NCI-H2196 (cell line): ENCODE measurements around the gene PNPLA8.
"Not testable (repeated sequence)": the region's sequence is repeated elsewhere in the genome, so short reads cannot be mapped to it uniquely, and the experiment has no call there.

Experiments
- DNase-seq: peaks from one replicate; lab custom pipeline; 2025; ENCODE audit not compliant: unreplicated experiment; lab: John Stamatoyannopoulos, UW

The PNPLA8 gene

DNA sequence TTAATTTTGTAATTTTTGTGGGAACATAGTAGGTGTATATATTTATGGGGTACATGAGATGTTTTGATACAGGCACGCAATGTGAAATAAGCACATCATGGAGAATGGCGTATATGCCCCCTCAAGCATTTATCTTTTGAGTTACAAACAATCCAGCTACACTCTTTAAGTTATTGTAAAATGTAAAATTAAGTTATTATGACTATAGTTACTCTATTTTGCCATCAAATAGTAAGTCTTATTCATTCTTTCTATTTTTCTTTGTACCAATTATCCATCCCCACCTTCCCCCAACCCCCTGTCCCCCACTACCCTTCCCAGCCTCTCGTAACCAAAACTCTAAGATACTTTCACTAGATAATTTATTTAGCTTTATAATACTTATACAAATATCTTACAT, 7.8 kb upstream of the PNPLA8 start:
- no peak for DNase-seq

DNA sequence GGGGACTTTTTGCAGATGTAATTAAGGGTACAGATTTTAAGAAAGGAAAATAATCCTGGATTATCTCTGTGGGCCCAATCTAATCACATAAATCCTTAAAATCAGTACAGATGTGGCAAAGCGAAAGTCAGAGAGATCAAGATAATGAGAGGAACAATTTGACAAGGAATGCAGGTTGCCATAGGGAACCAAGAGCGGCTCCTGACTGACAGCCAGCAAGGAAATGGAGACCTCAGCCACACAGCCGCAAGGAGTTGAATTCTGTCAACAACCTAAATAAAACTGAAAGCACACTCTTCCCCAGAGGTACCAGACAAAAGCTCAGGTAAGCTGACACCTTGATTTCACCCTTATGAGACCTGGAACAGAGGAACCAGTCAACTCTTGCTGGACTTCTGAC, 3.4 kb upstream of the PNPLA8 start:
- peak; percentile 66 for DNase-seq

DNA sequence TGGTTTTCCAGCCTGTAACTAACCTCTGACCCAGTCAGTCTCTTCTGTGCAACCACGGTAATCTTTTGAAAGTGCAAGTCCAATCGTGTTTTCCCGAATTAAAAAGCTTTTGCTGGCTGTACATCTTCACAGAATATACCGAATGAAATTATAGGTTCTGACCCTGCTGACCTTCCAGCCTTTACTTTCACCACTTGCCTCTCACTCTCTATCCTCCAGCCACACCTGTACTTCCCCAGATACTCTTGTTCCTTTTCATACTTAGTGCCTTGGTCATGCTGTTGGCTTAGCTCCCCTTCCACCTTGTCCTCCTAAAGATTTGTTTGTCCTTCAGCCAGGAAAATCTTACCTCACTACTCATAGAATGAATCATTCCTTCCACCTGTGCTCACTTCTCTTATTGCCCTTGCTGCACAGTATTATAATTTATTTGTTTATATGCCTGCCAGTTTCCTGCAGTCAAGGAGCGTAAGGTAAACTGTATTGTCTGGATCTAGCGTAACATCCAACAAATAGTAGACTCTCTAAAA, 2.3 kb upstream of the PNPLA8 start:
- peak; percentile 47 for DNase-seq

DNA sequence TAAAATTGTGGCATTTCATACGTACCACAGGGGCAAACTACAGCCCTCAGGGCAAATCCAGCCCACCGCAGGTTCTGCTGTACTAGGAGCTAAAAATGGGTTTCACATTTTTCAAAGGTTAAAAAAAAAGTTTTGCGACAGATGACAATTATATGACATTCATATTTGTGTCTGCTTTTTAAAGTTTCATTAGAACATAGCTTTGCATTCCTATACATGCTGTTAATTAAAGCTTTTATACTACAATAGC, 758 bp upstream of the PNPLA8 start:
- DNase-seq, result no peak

DNA sequence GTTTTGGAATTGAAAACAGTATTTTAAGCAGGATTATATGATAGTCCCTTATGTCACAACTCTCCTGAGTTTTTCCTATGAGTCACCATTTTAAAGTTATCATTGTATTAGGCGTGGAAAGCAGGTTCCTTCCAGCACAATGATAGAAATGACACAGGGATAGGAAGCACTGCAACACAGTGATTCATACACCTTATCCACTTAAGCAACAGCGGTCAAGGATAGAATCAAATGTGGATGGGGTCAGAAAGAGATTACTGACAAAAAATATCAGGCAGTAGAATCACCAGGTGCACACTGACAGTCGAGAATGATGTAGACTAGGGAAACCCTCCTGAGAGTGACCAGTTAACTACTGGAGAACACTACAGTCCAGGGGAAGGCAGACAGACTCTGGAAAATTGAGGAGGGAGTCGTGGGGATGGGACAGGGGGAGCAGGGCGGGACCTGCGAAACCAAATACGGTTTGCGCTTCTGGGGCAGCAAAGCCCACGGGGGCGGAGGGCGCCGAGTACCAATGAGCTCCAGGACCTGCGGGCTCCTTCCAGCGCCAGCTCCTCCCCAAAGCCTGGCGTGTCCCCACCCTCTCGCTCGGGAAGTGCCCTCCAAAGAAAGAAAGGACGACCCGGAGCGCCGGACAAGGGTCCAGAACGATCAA, 479 bp downstream of the PNPLA8 start:
- no peak for DNase-seq

DNA sequence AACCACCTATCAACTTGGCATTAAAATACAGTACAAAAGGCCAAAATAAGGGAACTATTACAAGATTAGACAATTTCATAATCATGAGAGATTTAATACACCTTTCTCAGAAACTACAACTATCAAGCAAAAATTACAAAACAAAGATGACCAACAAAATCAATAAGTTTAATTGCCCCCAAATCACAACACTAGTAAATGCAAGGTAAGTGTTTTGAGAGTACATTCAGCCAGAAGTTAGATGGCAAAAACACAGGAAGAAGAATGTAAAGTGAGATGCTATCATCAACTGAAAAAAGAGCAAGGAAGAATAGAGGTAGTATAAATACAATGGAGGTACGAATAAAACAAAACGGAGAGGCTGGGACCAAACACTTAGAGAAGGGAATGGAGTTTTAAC, 3.2 kb downstream of the PNPLA8 start:
- DNase-seq, result no peak

DNA sequence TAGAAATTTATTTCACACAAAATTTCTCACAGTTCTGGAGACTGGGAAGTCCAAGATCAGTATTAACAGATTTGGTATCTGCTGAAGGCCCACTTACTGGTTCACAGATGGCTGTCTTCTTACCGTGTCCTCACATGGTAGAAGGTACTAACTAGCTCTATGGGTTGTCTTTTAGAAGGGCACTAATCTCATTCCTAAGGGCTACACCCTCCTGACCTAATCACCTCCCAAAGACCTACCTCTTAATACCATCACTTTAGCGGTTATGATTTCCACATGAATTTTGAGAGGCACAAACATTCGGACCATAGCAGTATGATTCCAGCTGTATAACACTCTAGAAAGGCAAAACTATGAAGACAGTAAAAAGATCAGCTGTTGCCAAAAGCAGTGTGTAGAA, 8.0 kb downstream of the PNPLA8 start:
- DNase-seq, result no peak

DNA sequence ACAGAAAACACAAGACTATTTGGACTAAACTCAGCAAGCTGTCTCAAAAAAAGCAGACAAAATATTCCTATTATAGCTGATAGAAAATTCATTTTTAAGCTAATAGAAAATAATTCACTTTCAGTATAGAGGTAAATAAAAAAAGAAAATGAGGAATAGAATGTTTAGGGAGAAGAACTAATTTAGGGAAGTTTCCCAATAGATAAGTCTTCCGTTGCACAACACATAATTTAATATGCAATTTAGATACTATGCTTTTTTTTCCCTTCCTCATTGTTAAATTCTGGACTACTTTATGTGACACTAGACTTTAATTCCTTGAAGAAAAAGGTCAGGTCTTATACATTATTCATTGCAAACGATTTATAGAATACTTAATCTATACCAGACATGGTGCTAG, 10.3 kb downstream of the PNPLA8 start:
- DNase-seq, result no peak

DNA sequence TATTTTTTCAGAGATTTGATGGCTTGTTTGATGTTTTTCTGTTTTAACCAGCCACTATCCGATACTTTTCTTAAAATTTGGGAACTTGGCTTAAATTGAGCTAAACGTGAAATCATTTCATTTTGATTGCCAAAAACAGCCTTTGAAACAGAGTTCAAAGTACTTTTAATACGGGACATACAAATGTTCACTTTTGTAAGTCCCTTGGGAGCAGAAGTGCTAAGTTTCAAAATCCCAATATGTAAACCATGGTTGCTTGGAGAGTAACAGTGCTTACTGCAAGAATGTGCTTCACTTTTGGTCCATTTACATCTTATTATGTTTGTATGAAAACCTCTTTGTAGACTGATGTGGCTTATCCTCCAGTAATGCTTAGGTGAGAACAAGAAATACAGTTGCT, 10.9 kb downstream of the PNPLA8 start:
- DNase-seq, result no peak

DNA sequence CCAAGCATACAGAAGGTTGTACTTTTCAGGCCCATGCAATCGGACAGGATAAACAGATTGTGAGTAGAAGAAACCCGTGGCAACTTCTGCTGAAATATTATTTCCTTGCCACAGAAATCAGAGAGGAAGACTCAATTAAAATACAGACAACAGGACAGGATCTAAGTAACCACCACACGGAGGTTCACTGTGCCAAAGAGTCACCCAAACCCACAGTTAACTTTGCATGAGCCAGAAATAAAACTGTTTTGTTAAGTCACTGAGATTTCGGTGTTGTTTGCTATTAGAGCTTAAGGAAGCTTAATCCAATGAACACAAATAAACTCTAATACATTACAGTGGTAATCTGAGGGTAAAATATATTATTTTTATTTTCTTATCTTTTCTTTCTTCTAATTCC, 14.0 kb downstream of the PNPLA8 start:
- no peak for DNase-seq

DNA sequence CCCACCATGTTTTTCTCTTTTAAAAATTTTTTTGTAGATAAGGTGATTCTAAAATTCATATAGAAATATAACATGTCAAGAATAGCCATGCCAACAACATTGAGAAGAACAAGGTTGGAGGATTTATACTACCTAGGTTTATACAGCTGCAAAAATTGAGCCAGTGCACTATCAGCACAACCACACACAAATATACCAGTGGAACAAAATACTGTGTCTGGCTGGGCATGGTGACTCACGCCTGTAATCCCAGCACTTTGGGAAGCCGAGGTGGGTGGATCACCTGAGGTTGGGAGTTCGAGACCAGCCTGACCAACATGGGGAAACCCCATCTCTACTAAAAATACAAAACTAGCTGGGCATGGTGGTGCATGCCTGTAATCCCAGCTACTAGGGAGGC, 21.4 kb downstream of the PNPLA8 start:
- not testable (repeated sequence) for DNase-seq

DNA sequence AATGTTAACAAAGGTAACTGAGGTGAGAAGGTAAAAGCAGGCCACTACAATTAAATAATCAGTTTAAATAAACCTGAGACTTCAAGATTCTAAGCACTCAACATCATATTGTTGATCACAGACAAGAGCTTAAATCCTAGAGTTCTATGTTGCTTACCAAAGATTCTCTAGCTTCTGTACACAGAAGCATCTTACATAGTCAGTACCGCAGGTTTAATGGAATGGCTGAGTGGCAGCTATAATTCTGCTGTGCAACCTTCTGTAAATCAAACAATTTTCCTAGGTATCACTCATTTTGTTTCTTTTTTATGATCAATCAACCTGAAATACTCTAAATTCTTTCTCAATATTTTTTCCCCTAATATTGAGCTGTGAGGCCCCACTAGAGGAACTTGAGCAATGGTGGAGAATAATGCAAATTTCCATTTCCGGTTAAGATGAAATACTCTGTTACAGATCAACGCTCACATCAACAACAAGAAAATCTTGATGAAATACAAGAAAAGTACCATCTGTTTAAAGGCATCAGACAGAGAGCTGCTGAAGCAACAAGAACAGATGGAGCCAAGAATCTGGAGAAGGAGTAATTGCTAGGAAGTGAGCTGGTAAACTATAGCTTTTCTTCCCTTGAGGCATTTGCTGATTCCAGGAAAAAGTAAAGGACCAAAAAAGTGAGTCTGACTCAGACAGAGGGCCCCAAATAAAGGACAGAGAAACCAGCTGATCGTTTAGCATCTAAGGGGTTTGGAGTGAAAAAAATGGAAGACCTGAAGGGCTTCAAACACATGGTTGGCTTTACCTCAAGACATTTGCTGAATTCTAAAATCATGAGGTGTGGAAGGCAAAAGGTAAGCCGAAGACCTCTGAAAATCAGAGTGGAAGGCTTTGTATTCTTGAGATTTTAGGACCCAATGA, 22.6 kb downstream of the PNPLA8 start:
- DNase-seq, result no peak

DNA sequence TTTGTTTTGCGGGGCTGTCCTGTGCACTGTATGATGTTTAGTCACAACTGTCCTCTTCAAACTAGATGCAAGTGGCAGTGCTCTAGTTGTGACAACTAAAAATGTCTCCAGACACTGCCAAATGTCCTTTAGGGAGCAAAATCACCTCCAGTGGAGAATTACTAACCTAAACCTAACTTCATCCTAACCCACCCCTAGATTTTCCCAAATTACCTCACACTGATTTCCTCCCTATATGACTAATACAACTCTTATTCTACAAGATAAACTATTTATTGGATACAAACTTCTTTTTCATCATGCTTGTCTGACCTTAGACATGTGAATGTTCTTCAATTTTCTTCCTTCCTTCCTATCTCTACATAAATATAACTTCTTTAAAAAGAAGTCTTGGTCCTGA, 26.4 kb downstream of the PNPLA8 start:
- DNase-seq, result no peak

DNA sequence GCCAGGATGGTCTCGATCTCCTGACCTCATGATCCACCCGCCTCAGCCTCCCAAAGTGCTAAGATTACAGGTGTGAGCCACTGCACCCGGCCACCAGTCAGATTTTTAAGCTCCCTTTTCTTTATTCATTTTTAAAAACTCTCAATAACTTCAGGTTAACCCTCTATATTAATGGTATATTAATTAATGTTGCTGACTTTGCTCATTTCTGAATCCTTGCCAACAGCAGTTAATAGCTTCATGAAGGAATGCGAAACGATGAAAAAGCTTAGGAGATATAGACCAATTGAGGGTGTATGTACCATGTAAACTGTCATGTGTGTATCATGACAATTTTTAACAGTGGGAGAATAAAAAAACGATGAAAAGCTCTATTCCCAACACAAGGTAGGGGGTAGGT, 27.5 kb downstream of the PNPLA8 start:
- DNase-seq, result no peak

DNA sequence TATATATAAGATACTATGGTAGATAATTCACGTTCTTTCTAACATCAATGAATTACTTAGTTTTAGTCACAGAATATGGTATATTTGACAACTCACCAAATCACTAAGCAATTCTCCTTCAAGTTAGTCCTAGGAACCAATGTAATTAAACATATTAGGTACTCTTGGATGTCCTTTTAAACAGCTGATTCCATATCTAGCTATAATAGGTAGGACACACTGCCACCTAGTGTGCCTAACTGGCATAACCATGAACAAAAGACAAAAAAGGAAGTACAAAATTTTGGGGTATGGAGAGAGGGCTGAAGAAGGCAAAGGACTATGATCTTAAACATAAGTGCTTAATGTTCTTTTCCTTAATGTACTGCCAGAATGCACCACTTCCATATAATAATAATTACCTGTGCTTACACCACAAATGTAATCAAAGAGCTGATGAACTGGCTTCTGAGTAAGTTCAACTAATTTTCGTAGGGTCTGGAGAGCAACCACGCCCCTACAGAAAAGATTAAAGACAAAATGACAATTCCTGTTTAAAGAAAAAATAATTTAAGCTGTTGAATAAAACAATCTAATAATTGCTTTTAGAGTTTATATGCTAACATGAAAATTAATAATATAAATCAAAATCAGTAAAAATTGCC, 28.7 kb downstream of the PNPLA8 start:
- DNase-seq, result peak; percentile 82

DNA sequence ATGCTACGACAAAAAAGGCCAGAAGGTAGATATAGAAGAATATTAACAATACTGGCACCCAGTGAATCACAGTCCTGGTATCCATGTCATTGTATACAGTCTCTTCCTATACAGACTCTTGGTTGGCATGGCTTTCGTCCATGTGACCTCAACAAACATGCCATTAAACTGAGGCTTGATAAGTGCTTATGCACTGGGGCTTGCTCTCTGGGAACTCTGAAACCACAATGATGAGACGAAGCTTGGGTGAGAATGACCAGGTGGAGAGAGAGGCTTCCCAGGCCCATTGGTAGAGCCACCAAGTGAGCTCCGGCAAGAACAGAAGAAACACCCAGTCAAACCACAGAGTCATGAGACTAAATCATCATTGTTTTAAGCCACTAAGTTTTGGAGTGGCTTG, 33.2 kb downstream of the PNPLA8 start:
- DNase-seq, result no peak

DNA sequence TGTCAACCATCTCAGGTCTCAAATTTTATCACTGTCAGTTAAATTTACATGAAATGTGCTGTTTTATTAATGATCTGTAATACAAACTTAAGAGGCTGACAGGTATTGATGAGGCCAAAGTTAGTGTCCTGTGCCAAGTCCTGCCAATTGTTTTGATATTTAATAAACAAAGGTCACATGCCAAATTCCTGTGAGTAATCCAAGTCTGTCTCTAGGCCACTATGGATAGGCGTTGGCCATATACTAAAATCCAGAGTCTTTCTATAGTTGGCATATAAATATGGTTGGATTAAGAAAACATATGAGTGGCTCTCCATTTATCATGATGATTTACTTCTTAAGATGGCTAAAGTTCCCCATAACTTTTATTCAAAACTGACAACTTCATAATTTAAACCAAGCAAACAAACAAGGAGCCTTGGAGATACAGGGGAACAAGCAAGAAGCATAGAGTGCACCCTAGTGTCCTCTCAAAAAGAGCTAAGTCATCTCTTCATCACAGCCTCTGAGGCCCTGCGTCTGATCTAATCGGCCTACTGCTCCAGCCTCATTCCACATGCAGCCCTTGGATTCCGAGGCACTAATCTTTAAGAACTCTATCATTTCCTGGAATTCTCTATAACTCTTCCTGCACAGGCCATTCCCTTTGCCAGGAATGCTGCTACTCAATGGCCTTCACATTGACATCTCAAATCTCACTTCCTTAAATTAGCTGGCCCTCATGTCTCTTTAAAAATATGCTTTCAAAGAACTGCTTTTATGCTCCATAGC, 37.0 kb downstream of the PNPLA8 start:
- DNase-seq, result no peak

DNA sequence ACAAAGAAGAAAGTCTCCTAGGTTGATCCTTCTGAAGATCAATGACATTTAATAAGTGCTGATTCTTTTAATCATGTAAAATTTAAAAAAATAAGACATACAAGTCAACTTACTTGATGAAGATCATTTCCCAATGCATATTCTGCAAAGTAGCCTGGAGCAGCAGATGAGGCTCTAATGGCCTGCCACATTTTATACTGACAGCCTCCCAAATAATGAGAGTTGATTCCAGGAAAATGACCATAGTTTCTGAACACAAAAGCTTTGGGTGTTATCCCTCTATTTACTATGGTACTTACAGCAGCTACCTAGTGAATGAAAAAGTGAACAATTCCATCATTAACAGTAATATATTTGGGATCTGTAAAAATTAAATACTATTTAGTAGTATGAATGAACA, 38.3 kb downstream of the PNPLA8 start:
- DNase-seq, result no peak

DNA sequence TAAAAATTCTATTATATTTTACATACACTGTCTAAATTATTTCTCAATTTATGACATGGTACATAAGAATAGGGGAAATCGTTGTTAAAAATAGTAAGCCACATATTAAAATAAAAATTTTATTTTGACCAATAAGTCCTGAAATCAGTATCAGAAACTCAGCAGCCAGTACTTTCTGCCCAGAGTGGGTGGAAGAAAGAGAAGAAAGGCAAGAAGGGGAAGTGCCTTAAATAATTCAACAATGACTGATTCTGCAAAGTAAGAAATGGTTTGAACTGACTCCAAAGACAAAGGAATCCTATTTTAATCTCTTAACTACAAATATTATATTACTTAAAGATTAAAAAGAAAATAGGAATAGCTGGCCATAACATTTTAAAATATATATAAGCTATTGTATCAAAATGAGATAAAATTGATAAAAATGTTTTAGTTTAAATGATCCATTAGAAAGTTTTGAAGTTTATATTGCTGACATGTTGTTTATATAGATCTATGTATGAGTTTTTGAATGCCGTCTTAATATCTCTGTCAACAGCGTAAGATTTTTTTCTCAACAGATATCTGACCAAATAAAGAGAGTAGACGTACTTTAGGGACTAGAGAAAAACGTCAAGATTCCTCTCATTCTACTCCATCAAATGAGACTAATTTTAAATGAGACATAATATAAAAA, 39.5 kb downstream of the PNPLA8 start:
- DNase-seq, result no peak

DNA sequence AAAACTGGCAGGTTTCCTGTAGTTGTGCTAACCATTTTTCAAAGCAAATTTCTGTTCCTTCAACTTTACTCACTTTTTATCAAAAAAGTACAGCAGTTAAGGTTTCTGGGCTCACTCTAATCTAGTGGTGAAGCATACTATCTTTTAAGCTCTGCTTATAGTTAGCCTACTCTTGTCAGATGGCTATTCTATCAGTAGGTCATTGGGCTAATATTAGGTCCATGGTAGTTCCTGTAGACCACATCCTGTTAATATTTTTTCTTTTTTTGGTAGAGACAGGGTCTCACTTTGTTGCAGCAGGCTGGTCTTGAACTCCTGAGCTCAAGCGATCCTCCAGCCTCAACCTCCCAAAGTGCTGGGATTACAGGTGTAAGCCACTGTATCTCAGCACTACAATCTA, 41.8 kb downstream of the PNPLA8 start:
- DNase-seq, result no peak

DNA sequence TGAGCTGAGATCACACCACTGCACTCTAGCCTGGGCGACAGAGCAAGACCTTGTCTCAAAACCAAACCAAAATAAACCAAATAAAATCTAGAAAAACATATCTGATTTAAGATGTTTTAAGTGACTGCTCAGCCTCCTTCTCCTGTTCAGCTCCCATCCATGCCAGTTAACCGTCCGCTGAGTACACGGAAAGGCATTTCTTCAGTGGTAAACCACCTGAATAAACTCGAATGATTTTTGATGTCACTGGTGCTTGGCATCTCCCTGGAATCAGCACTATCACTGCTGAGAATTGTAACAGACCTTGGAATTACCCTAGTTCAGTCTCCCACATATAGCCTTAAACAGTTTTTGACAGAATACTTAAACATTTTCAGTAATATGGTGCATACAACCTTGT, 45.6 kb downstream of the PNPLA8 start:
- DNase-seq, result no peak
